AG09309 (cell line): Measurements from ENCODE around the gene SALL3.

Experiments used
- DNase-seq: peaks from one replicate; pipeline ENCODE4 v3.0.0-alpha.2; 2010; ENCODE audit warnings: low read depth
- H3K4me3 ChIP-seq: 2 replicates; pipeline ENCODE4 v1.5.1; 2011; ENCODE audit warnings: mild to moderate bottlenecking, low read depth, low read length, moderate library complexity; ENCODE audit not compliant: control insufficient read depth
- CTCF ChIP-seq: IDR thresholded peaks from 2 replicates; pipeline ENCODE4 v1.5.1; 2011; ENCODE audit warnings: mild to moderate bottlenecking, low read depth, low read length, inconsistent platforms; ENCODE audit not compliant: insufficient read depth, control insufficient read depth; ENCODE audit errors: missing control alignments

SALL3 gene

GRCh38 chr18:78984941-78985784 is 5.5 kb downstream of the SALL3 start:
- TF ChIP-seq CTCF: no peak
- DNase-seq: no peak
- no peak overlapping the region for H3K4me3 ChIP-seq

- TF ChIP-seq CTCF: peak; percentile 34
- no peak for DNase-seq
- no peak overlapping the region for H3K4me3 ChIP-seq
Measured at GRCh38 chr18:78986018-78986481, 6.4 kb downstream of the SALL3 start.

GRCh38 chr18:78991446-78991845 is 11.8 kb downstream of the SALL3 start:
- DNase-seq: no peak
- no peak for TF ChIP-seq CTCF
- no peak overlapping the region for H3K4me3 ChIP-seq

- TF ChIP-seq CTCF: no peak
- no peak for DNase-seq
- no peak overlapping the region for H3K4me3 ChIP-seq
Measured at GRCh38 chr18:78992041-78993011, 12.7 kb downstream of the SALL3 start.

- no peak for TF ChIP-seq CTCF
- no peak for DNase-seq
- no peak overlapping the region for H3K4me3 ChIP-seq
Measured at GRCh38 chr18:78993014-78993926, 13.7 kb downstream of the SALL3 start.

- no peak for DNase-seq
- TF ChIP-seq CTCF: no peak
Measured at GRCh38 chr18:78994000-78994399, 14.4 kb downstream of the SALL3 start.

More at GRCh38 chr18:78994000-78994399, 14.4 kb downstream of the SALL3 start:
- H3K4me3 ChIP-seq: no peak overlapping the region
